Lung (tissue), 12 donors: ENCODE data around the gene ADAMTSL5. TPM values are rescaled to one million over a fixed set of nuclear protein-coding genes. Genes with fewer than 3 reads are reported as not detected.

Source experiments
- ATAC-seq: fragments of 200-7000 bp; cut with Tn5 transposase; one replicate; pipeline ENCODE4 v1.9.1; 2020; ENCODE audit warnings: moderate number of reproducible peaks; ENCODE audit not compliant: insufficient read depth, low FRiP score
- DNase-seq, 3 donors: peaks; one replicate each; pipeline ENCODE4 v3.0.0-alpha.2; 2013 to 2017
- H3K27ac ChIP-seq, 2 donors: one replicate each; pipeline ENCODE4 v1.5.1; 2013; ENCODE audit warnings: mild to moderate bottlenecking in 2 of 2, moderate library complexity in 2 of 2, control low read depth in 1 of 2, inconsistent platforms in 1 of 2, low read depth in 1 of 2, low read length in 1 of 2
- H3K27me3 ChIP-seq, 3 donors: one replicate each; pipeline ENCODE4 v1.5.1; 2013; ENCODE audit warnings: low read length in 2 of 3; ENCODE audit not compliant: control insufficient read depth in 3 of 3, insufficient read depth in 3 of 3
- H3K36me3 ChIP-seq, 4 donors: one replicate each; pipeline ENCODE4 v1.5.1; 2013; ENCODE audit warnings: low read length in 4 of 4, mild to moderate bottlenecking in 1 of 4, moderate library complexity in 1 of 4; ENCODE audit not compliant: control insufficient read depth in 4 of 4, insufficient read depth in 4 of 4
- H3K4me1 ChIP-seq, 5 donors: one replicate each; pipeline ENCODE4 v1.5.1; 2013; ENCODE audit warnings: low read length in 5 of 5, mild to moderate bottlenecking in 2 of 5, moderate library complexity in 1 of 5; ENCODE audit not compliant: control insufficient read depth in 5 of 5, insufficient read depth in 5 of 5
- H3K4me3 ChIP-seq: one replicate; pipeline ENCODE4 v1.5.1; 2013; ENCODE audit warnings: mild to moderate bottlenecking, control low read depth, moderate library complexity
- H3K9ac ChIP-seq, 2 donors: one replicate each; pipeline ENCODE4 v1.5.1; 2013; ENCODE audit warnings: low read length in 2 of 2, control low read depth in 1 of 2; ENCODE audit not compliant: insufficient read depth in 1 of 2
- H3K9me3 ChIP-seq, 4 donors: one replicate each; pipeline ENCODE4 v1.5.1; 2013; ENCODE audit warnings: low read length in 3 of 4, mild to moderate bottlenecking in 1 of 4, moderate library complexity in 1 of 4; ENCODE audit not compliant: control insufficient read depth in 4 of 4, insufficient read depth in 3 of 4
- CTCF ChIP-seq: IDR thresholded peaks from 2 replicates; pipeline ENCODE4 v1.5.1; 2012; ENCODE audit warnings: mild to moderate bottlenecking; ENCODE audit errors: control extremely low read depth, extremely low read depth
- WGBS, 2 donors: extraction: QIAGEN DNeasy Blood & Tissue Kit; methylation state at CpG; one replicate each; pipeline ENCODE4 v1.1.7; 2013; 5-methylcytosine and 5-hydroxymethylcytosine counted together
- polyA plus RNA-seq, 2 donors: library from polyadenylated mRNA; stranded (reverse); fragments of 200-250 nt; gene quantifications; one replicate each; pipeline ENCODE4 v1.2.1, GENCODE V29; 2013
- total RNA-seq, 2 donors: library from RNA; depleted of rRNA in 1 of 2; stranded (reverse); fragments of >200 nt in 1 of 2; gene quantifications; one replicate each; pipeline ENCODE4 v1.2.1, GENCODE V29; 2014 to 2021
- donor health status: control.
- donor health status: control.
- donor health status: Bipolar disorder and iron deficiency.
- donor health status: healthy.
- donor health status: DM: yes; HTN: yes; CAD: no.

ADAMTSL5 gene
- total and polyA plus RNA-seq, 4 donors = 0.97 to 2.8 (median 1.4) TPM

- Histone ChIP-seq H3K9me3 (peaks cover 0 to 14% (median 0%) of the 10 kb centered on the region in 4 donors), H3K27me3 (peaks cover 16 to 37% (median 30%) of the 10 kb centered on the region in 3 donors), H3K9ac (no peak overlapping the region), H3K27ac (no peak overlapping the region), H3K36me3 (no peaks in the 10 kb centered on the region), H3K4me3 (no peak overlapping the region), H3K4me1 (peaks cover 0 to 57% (median 11%) of the 10 kb centered on the region in 5 donors)
- 1 to 3% methylated on average over 76 to 92 of the region's 92 CpGs for WGBS, 2 donors
- no peak for ATAC-seq
- no peak for TF ChIP-seq CTCF
- no peak for DNase-seq
These were observed 45.1 kb downstream of the ADAMTSL5 start for GRCh38 chr19:1467490-1468273.

- H3K9ac ChIP-seq = no peak overlapping the region
- H3K4me1 ChIP-seq = peaks cover 0 to 57% (median 11%) of the 10 kb centered on the region in 5 donors
- no peak overlapping the region for H3K4me3 ChIP-seq
- WGBS, 2 donors = 2 to 3% methylated on average over 7 to 36 of the region's 36 CpGs
- no peak for DNase-seq
- H3K9me3 ChIP-seq = peaks cover 0 to 14% (median 0%) of the 10 kb centered on the region in 4 donors
- H3K27ac ChIP-seq = no peak overlapping the region
- TF ChIP-seq CTCF = no peak
- no peaks in the 10 kb centered on the region for H3K36me3 ChIP-seq
- ATAC-seq = no peak
- peaks cover 16 to 32% (median 25%) of the 10 kb centered on the region in 3 donors for H3K27me3 ChIP-seq
These were observed 45.7 kb downstream of the ADAMTSL5 start for GRCh38 chr19:1467215-1467489.

GRCh38 chr19:1466461-1467214 lies 46.2 kb downstream of the ADAMTSL5 start:
- 18 to 25% methylated on average over 35 to 70 of the region's 70 CpGs for WGBS, 2 donors
- H3K4me1 ChIP-seq = peaks cover 0 to 55% (median 11%) of the 10 kb centered on the region in 5 donors
- no peaks in the 10 kb centered on the region for H3K36me3 ChIP-seq
- H3K27me3 ChIP-seq = peaks cover 16 to 27% (median 20%) of the 10 kb centered on the region in 3 donors
- H3K9ac ChIP-seq = no peak overlapping the region
- TF ChIP-seq CTCF = no peak
- ATAC-seq (no peak), DNase-seq (no peak)
- peaks cover 0 to 10% (median 0%) of the 10 kb centered on the region in 4 donors for H3K9me3 ChIP-seq
- no peak overlapping the region for H3K4me3 ChIP-seq
- no peak overlapping the region for H3K27ac ChIP-seq
